Neural progenitor cell (in vitro differentiated cells): Measurements from ENCODE around the gene HYOU1.

Source experiments
- CTCF ChIP-seq: fragments of 200-600 bp; sonication (generic); IDR thresholded peaks from 2 replicates; pipeline ENCODE4 v1.5.1; 2017; ENCODE audit warnings: antibody characterized with exemption, mild to moderate bottlenecking
- EZH2 ChIP-seq: fragments of 200-600 bp; sonication (generic); IDR thresholded peaks from 2 replicates; pipeline ENCODE4 v1.6.1; 2017; ENCODE audit warnings: antibody characterized with exemption, mild to moderate bottlenecking, moderate library complexity
- EZH2phosphoT487 ChIP-seq: fragments of 200-600 bp; sonication (generic); IDR thresholded peaks from 2 replicates; pipeline ENCODE4 v1.6.1; 2017; ENCODE audit warnings: antibody characterized with exemption

- no peak for TF ChIP-seq CTCF
- no peak for TF ChIP-seq EZH2
- TF ChIP-seq EZH2phosphoT487 = no peak
Observed at GRCh38 chr11:119026970-119027369, 30.0 kb downstream of the HYOU1 start.
